ENCODE measurements around the gene B4GALNT2. TPM values are rescaled to one million over a fixed set of nuclear protein-coding genes. Genes with fewer than 3 reads are reported as not detected.

B4GALNT2 gene
- total and polyA plus RNA-seq, 2 donors (not counting 3 experiments of a cell fraction or from before 2014, with no cell fraction given), result 0.11 TPM; not detected in 1

DNA sequence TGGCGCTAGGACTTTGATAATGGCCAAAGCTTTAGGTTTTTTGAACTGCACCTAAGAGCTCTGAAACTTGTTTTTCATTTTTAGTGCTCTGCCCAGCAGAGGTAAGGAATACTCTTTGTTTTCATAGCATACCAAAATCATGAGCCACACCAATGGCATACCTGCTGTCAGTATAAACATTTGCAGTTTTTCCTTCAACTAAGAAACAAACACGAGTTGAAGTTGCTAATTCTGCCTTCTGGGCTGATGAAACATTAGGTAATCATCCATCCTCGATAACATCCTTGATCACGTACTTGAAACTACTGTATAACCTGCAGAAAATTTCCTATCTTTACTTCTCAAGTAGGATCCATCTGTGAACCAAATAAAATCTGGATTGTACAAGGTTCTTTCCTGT, 20.6 kb upstream of the B4GALNT2 start:
- no peak overlapping the region for H3K4me2 ChIP-seq (ENCODE audit: insufficient read depth, low read length)
- dilution Hi-C loops (cut with MboI; ENCODE audit: extremely low pct_ligation_motif_present, low sequenced_read_pairs), result no loop called here
- H3K4me3 ChIP-seq (replicated peaks in 1 of 3; ENCODE audit: insufficient read depth in 1 of 3, low read depth in 1 of 3, low read length in 3 of 3), result no peak overlapping the region
- no peaks in the 10 kb centered on the region for H3K79me2 ChIP-seq (ENCODE audit: control insufficient read depth, insufficient read depth, low read length)
- CTCF ChIA-PET, result no interaction called here
- TF ChIP-seq POLR2AphosphoS5 (IDR thresholded peaks at IDR 0.05; ENCODE audit: insufficient read depth, low read depth, low read length) (no peak), MYC (IDR thresholded peaks at IDR 0.05; ENCODE audit: low read depth, low read length) (no peak), FOS (IDR thresholded peaks at IDR 0.05; ENCODE audit: borderline replicate concordance, insufficient read depth, low read length) (no peak), POLR2A (IDR thresholded peaks at IDR 0.05; ENCODE audit: low read depth, low read length) (no peak), EZH2 (IDR thresholded peaks at IDR 0.05; ENCODE audit: borderline replicate concordance, low read depth, low read length, severe bottlenecking) (no peak), GATA2 (IDR thresholded peaks at IDR 0.05; ENCODE audit: insufficient read depth, insufficient read length, low read depth, low read length) (no peak), JUN (IDR thresholded peaks at IDR 0.05; ENCODE audit: borderline replicate concordance, insufficient read depth, insufficient read length, low read depth) (no peak)
- TF ChIP-seq, protein P1, sequence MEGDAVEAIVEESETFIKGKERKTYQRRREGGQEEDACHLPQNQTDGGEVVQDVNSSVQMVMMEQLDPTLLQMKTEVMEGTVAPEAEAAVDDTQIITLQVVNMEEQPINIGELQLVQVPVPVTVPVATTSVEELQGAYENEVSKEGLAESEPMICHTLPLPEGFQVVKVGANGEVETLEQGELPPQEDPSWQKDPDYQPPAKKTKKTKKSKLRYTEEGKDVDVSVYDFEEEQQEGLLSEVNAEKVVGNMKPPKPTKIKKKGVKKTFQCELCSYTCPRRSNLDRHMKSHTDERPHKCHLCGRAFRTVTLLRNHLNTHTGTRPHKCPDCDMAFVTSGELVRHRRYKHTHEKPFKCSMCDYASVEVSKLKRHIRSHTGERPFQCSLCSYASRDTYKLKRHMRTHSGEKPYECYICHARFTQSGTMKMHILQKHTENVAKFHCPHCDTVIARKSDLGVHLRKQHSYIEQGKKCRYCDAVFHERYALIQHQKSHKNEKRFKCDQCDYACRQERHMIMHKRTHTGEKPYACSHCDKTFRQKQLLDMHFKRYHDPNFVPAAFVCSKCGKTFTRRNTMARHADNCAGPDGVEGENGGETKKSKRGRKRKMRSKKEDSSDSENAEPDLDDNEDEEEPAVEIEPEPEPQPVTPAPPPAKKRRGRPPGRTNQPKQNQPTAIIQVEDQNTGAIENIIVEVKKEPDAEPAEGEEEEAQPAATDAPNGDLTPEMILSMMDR (IDR thresholded peaks at IDR 0.05; ENCODE audit: extremely low read depth in 1 of 2, insufficient read depth in 1 of 2, low read depth in 1 of 2, low read length in 2 of 2), result no peak
- TF ChIP-seq, protein P2, sequence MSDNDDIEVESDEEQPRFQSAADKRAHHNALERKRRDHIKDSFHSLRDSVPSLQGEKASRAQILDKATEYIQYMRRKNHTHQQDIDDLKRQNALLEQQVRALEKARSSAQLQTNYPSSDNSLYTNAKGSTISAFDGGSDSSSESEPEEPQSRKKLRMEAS (IDR thresholded peaks at IDR 0.05; ENCODE audit: insufficient read depth, insufficient read length), result no peak
- intact Hi-C loops (cut with micrococcal nuclease), result no loop called here
- no peaks in the 10 kb centered on the region for H3K9me1 ChIP-seq (replicated peaks; ENCODE audit: control insufficient read depth, extremely low read depth, insufficient read depth, low read length)
- FAIRE-seq, result no peak
- H3K27me3 ChIP-seq (ENCODE audit: control insufficient read depth in 2 of 2, insufficient read depth in 2 of 2, low read length in 2 of 2), result peaks cover 12 to 28% of the 10 kb centered on the region in 2 experiments
- POLR2A ChIA-PET, result no interaction called here
- no peak for DNase-seq (ENCODE audit: low read depth, low spot score)
- no peaks in the 10 kb centered on the region for H3K36me3 ChIP-seq (ENCODE audit: control insufficient read depth in 2 of 2, extremely low read depth in 1 of 2, insufficient read depth in 2 of 2, low read length in 2 of 2)
- BruUV-seq (replicated peaks), result no TSS peak
- no peaks in the 10 kb centered on the region for H3K4me1 ChIP-seq (ENCODE audit: control insufficient read depth, extremely low read depth, insufficient read depth, low read length)
- no peak overlapping the region for H3K27ac ChIP-seq (ENCODE audit: insufficient read depth, low read depth, low read length)
- H4K20me1 ChIP-seq (replicated peaks; ENCODE audit: control insufficient read depth, extremely low read depth, insufficient read depth, low read length), result no peaks in the 10 kb centered on the region
- no peak overlapping the region for H3K9ac ChIP-seq (replicated peaks; ENCODE audit: extremely low read depth, insufficient read depth, low read length)
- H2AFZ ChIP-seq (ENCODE audit: low read depth, low read length), result no peak overlapping the region
- H3K9me3 ChIP-seq (replicated peaks; ENCODE audit: control insufficient read depth, insufficient read depth, low read length), result no peaks in the 10 kb centered on the region

Data from endothelial cell of umbilical vein (primary cell).